Activated CD4-positive, alpha-beta memory T cell treated with anti-CD3 and anti-CD28 coated beads, Interleukin-2, amount 10 ng/mL, durations not matched to agents 7 days and 5 days (primary cell): ENCODE results near the gene ATP10A. TPM values are rescaled to one million over a fixed set of nuclear protein-coding genes. Genes with fewer than 3 reads are reported as not detected.
"Not testable (repeated sequence)": the region's sequence is repeated elsewhere in the genome, so short reads cannot be mapped to it uniquely, and the experiment has no call there.

ENCODE experiments used
- CTCF ChIA-PET: fragments of 350-600 bp; sonication (Branson Sonifier 250); formaldehyde crosslinking; loops from one replicate; lab custom pipeline; 2021; ENCODE audit warnings: antibody characterized with exemption, inconsistent platforms; lab: Charles Lee
- POLR2A ChIA-PET: fragments of 350-600 bp; sonication (Branson Sonifier 250); formaldehyde crosslinking; loops from one replicate; lab custom pipeline; 2021; ENCODE audit warnings: antibody characterized with exemption; lab: Charles Lee
- DNase-seq: peaks from one replicate; pipeline ENCODE4 v3.0.0-alpha.2; 2020
- H3K27ac Mint-ChIP-seq: one replicate; pipeline ENCODE4 v1.8.0; 2021; ENCODE audit warnings: mild to moderate bottlenecking, mixed read lengths
- H3K27me3 Mint-ChIP-seq: one replicate; pipeline ENCODE4 v1.8.0; 2021; ENCODE audit warnings: mixed read lengths
- H3K36me3 Mint-ChIP-seq: one replicate; pipeline ENCODE4 v1.8.0; 2021; ENCODE audit warnings: low read depth, mixed read lengths
- H3K4me1 Mint-ChIP-seq: one replicate; pipeline ENCODE4 v1.8.0; 2021; ENCODE audit warnings: mixed read lengths
- H3K4me3 Mint-ChIP-seq: one replicate; pipeline ENCODE4 v1.8.0; 2021; ENCODE audit warnings: mild to moderate bottlenecking, mixed read lengths
- H3K9me3 Mint-ChIP-seq: one replicate; pipeline ENCODE4 v1.8.0; 2021; ENCODE audit warnings: mixed read lengths
- total RNA-seq, 2 experiments: library from RNA; stranded (reverse); gene quantifications; one replicate each; pipeline ENCODE4 v1.2.3, GENCODE V29; 2021

The ATP10A gene
- total RNA-seq, 2 experiments from 2014 or later, result 35.8 to 36.5 TPM

DNA sequence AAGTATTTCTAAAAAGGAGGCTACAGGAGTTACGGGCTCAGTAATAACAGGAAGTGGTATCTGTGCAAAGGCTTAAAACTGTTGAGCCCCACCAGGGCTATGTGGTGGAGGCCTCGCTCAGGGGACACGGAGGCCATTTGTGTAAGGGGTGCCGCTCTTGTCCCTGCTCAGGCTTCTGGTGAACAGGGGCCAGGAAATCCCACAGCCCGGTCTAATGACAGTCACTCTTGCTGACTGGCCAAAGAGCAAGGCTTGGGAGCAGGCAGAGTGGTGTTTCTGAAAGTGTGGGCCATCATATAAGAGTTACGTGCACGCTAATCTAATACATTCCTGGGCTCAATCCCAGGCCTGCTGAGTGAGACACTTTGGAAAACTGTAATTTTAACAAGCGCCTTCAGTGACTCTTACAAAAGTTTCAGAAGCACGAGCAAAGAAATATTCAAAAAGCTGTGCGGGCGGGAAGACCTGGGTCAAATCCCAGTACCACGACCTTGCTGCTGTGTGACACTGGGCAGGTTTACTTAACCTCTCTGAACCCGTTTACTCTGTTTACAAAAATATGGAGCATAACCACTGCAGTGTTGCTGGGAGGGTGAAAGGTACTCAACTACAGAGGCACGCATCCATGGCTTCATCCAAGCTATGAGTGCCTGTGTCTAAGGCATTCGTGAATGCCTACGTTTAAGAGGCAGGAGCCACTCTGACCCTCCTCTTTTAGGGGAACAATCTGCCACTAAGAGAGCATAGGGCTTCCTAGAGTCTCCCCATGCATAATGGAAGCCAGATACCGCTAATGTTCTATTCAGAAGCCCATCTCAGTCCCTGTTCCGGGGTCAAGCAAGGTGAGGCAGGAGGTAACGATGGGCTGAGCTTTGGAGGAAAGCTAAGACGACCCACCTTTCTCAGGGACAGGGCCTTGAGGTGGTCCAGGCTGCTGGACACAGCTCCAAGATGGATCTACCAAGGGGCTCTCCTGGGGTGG is 2.0 kb downstream of the ATP10A start:
- ChIA-PET CTCF (interaction anchor here (0.7 to 2.3 kb wide), 7 partner anchors 8 to 78 kb away, joined by 3 to 7 read pairs (median 5); no protein-coding TSS in a partner anchor), POLR2A (interaction anchor here (0.6 to 5.9 kb wide), 14 partner anchors 8 to 222 kb away, joined by 3 to 124 read pairs (median 4); no protein-coding TSS in a partner anchor)
- H3K4me1 Mint-ChIP-seq, result peaks cover 51% of the 10 kb centered on the region
- peak overlapping the region; percentile 85 for H3K27ac Mint-ChIP-seq
- DNase-seq, result peak; percentile 46
- H3K4me3 Mint-ChIP-seq, result peak overlapping the region; percentile 93
- H3K36me3 Mint-ChIP-seq, result peaks cover 48% of the 10 kb centered on the region
- H3K27me3 Mint-ChIP-seq, result peaks cover 6% of the 10 kb centered on the region
- H3K9me3 Mint-ChIP-seq, result no peaks in the 10 kb centered on the region

GRCh38 chr15:25859838-25860645 is 3.1 kb downstream of the ATP10A start:
- CTCF ChIA-PET, result interaction anchor here (0.7 kb wide), 1 partner anchor 12 kb away, joined by 3 read pairs; no protein-coding TSS in a partner anchor
- peaks cover 58% of the 10 kb centered on the region for H3K36me3 Mint-ChIP-seq
- peak overlapping the region; percentile 85 for H3K27ac Mint-ChIP-seq
- H3K4me1 Mint-ChIP-seq, result peaks cover 62% of the 10 kb centered on the region
- peak; percentile 39 for DNase-seq
- H3K9me3 Mint-ChIP-seq, result no peaks in the 10 kb centered on the region
- H3K27me3 Mint-ChIP-seq, result peaks cover 2% of the 10 kb centered on the region
- H3K4me3 Mint-ChIP-seq, result peak overlapping the region; percentile 93
- POLR2A ChIA-PET, result interaction anchor here (1.4 to 5.9 kb wide), 3 partner anchors 11 to 77 kb away, joined by 3 to 124 read pairs (median 4); no protein-coding TSS in a partner anchor

DNA sequence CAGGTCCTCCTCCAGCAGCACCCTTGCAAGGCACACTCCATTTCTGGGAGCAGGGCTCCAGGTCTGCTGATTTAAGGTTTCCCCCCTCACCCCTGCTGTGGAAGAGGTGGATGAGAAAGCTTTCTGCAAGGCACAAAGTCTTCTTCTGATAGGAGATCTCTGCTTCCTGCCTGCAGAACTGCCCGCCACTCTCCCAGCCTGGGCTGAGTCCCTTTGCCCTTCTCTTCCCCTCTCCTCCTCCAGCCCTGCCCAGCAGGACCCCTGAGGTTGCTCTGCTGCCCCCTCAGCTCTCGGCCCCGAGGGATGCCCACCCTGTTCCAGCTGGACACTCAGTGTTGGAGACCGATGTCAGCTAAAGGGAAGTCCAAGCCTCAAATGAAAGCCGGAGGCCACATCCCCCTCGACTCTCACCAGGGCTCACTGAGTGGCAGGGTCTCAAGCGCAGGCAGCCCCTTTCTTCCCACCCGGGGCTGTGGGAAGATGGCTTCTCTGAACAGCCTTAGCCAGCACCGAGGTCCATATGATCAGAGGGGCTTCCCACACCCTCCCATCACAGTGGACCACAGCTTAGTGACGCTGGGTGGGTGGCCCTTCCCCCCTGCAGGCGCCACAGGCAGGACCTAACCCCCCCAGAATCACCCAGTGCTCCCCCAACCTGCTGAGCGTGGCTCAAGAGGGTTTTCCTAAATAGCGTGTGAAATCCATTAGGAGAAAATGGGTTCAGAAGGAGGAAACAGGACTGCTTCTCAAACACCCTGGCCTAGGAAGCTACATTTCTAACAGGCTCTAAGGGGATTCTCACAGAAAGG is 4.0 kb downstream of the ATP10A start:
- Mint-ChIP-seq H3K4me1 (peaks cover 68% of the 10 kb centered on the region), H3K27ac (peak overlapping the region; percentile 85), H3K4me3 (peak overlapping the region; percentile 93), H3K27me3 (no peaks in the 10 kb centered on the region), H3K36me3 (peaks cover 64% of the 10 kb centered on the region), H3K9me3 (no peaks in the 10 kb centered on the region)
- POLR2A ChIA-PET, result interaction anchor here (1.0 to 5.9 kb wide), 2 partner anchors 10 to 52 kb away, joined by 3 to 124 read pairs; no protein-coding TSS in a partner anchor
- CTCF ChIA-PET, result no interaction called here
- DNase-seq, result no peak

- Mint-ChIP-seq H3K36me3 (peaks cover 76% of the 10 kb centered on the region), H3K4me1 (peaks cover 89% of the 10 kb centered on the region)
- H3K4me3 Mint-ChIP-seq, POLR2A ChIA-PET, H3K27me3 Mint-ChIP-seq, H3K27ac Mint-ChIP-seq, DNase-seq, H3K9me3 Mint-ChIP-seq: not testable (repeated sequence)
- CTCF ChIA-PET, result interaction anchor here (1.2 to 1.3 kb wide), 2 partner anchors 9 to 73 kb away, joined by 4 read pairs; no protein-coding TSS in a partner anchor
Observed at GRCh38 chr15:25856059-25856458, 7.1 kb downstream of the ATP10A start.

DNA sequence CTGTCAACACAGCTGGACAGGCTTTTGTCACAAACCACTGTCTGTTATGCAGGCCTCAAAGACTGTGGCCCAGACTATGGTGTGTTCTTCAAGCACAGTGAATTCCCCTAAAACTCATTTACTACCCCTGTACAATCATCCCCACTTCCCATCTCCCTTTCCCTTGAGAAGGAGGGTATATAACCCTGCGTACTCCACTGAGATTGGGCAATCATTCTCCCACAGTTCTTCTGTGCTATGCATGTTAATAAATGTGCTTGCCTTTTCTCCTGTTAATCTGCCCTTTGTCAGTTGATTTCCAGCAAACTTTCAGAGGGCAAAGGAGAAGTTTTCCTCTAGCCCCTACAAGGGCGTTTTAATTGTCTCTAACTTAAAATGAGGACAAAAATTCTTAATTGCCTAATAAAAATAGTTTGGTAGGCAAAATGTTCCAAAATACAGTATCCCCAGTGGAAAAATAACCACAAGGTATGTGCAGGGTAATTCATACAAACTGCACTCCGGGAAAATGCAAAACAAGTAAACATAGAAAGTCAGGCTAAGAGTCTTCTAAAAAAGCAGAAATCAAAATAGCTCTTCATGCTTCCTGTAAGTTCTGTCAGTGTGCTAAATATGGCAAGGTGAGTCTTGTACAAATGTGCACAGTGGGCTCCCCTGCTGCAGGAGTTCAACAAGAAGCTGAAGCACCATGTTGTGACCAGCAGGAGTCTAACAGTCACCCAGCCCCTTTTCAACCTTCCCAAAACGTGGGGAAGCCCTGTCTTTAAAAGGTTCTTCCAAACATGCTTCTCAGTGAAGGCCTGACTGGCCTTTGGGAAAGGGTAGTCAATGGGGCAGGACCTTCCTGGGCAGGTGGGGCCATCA is 10.2 kb downstream of the ATP10A start:
- H3K27me3 Mint-ChIP-seq, result peaks cover 2% of the 10 kb centered on the region
- peaks cover 75% of the 10 kb centered on the region for H3K36me3 Mint-ChIP-seq
- H3K4me3 Mint-ChIP-seq, result no peak overlapping the region
- ChIA-PET CTCF (interaction anchor here (1.8 kb wide), 1 partner anchor 9 kb away, joined by 7 read pairs; no protein-coding TSS in a partner anchor), POLR2A (interaction anchor here (2.2 to 6.8 kb wide), 2 partner anchors 8 to 9 kb away, joined by 13 to 124 read pairs; partner anchors contain the start of gene ATP10A)
- H3K27ac Mint-ChIP-seq, result no peak overlapping the region
- no peak for DNase-seq
- peaks cover 89% of the 10 kb centered on the region for H3K4me1 Mint-ChIP-seq
- no peaks in the 10 kb centered on the region for H3K9me3 Mint-ChIP-seq

DNA sequence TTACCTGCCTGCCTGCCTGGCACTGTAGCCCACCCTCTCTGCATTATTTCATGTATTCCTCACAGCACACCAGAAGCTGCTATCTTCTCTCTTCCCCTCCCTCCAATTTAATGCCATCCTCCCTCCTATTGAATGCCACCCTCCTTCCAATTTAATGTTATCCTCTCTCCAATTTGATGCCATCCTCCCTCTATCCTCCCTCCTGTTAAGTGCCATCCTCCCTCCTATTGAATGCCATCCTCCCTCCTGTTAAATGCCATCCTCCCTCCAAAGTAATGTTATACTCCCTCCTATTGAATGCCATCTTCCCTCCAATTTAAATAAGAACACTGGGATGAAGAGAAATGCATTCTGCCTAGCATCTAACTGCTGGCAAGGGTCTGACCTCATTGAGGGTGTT is 11.1 kb downstream of the ATP10A start:
- H3K4me3 Mint-ChIP-seq, result no peak overlapping the region
- POLR2A ChIA-PET, result interaction anchor here (0.9 to 6.8 kb wide), 2 partner anchors 9 to 16 kb away, joined by 3 to 124 read pairs; partner anchors contain the start of gene ATP10A
- H3K36me3 Mint-ChIP-seq, result peaks cover 67% of the 10 kb centered on the region

DNA sequence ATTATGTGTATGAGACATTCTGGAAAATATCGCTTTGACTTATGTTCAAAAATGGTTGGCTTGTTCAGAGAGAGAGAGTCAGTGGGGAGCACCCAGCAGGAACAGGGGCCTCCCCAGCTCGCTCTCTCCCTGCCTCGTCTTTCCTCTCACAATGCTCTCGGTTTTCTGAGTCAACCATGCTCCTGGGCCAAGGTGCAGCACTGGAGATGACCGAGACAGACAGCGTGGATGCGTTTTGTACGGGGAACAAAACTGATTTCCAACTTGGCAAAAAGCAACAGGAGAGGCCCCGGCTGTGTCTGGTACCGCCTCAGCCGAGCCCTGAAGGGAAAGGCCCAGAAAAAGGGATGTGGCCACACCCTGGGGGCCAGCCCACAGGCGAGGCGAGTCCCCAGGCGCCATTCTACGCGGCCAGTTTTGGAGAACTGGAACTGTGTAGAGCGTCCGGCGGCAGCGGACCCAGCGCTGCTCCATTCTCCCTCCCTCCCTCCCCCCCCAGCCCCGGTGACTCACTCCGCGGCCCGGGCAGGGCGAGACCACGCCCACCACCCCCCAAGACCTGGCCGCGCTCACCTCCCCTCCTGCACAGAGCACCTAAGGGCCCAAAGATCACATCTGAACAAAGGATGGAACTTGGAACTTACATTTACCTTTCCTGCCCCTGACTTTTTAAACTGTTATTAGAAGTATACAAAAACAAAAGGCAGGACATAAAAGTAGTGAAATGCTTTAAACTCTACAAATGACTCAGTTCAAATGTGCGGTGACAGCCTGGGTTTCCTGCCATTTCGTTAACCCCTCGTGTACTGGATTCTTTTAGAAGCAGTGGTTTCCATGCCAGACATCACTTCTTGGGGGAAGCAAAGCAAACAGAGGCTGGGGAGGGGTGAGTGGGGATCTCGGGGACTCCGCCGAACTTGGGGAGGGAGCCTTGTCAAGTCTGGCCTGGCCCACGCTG is 12.7 kb downstream of the ATP10A start:
- Mint-ChIP-seq H3K27ac (peak overlapping the region; percentile 99), H3K27me3 (peaks cover 2% of the 10 kb centered on the region), H3K36me3 (peaks cover 62% of the 10 kb centered on the region), H3K4me3 (peak overlapping the region; percentile 86), H3K4me1 (peaks cover 86% of the 10 kb centered on the region), H3K9me3 (no peaks in the 10 kb centered on the region)
- ChIA-PET POLR2A (interaction anchor here (6.8 kb wide), 1 partner anchor 10 kb away, joined by 124 read pairs; the partner anchor contains the start of gene ATP10A), CTCF (no interaction called here)
- peak; percentile 74 for DNase-seq

More for the DNA sequence above, 11.1 kb downstream of the ATP10A start:
- Mint-ChIP-seq H3K9me3 (no peaks in the 10 kb centered on the region), H3K4me1 (peaks cover 87% of the 10 kb centered on the region), H3K27ac (no peak overlapping the region), H3K27me3 (peaks cover 2% of the 10 kb centered on the region)
- CTCF ChIA-PET, result no interaction called here
- DNase-seq, result no peak

DNA sequence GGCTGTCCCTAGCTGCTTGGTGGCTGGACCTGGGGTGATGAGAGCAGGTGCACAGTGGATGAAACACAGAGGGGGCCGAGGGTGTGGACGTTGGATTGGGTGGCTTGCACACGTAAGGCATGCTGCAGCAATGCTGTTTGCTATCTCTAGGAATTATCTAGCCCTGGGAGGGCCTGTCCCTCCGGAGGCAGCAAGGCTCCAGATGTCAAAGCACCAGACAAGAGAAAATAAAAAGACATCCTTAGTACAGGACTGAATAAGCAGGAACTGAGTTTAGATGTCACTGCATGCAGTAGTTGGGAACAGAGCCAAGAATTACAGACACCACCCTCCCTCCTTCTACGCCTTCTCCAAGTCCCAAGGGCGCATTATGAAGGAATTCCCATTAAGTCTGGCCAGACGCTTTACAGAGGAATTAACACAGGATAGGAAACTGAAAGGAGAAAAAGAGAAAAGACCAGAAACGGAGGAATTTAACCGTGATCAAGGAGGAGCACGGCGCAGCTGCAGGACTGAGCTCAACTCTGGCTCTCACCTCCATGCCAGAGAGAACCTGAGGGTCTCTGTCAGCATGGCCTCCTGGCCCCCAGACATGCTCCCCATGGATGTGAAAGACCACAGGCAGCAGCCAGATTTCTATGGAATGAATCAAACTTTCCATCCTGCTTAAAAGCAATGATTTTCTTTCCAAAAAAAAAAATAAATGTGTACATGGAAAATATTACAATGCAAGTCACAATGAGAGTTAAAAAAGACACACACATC is 13.8 kb downstream of the ATP10A start:
- POLR2A ChIA-PET, result interaction anchor here (0.6 to 6.8 kb wide), 2 partner anchors 11 to 37 kb away, joined by 3 to 124 read pairs; partner anchors contain the start of gene ATP10A
- peaks cover 56% of the 10 kb centered on the region for H3K36me3 Mint-ChIP-seq

DNA sequence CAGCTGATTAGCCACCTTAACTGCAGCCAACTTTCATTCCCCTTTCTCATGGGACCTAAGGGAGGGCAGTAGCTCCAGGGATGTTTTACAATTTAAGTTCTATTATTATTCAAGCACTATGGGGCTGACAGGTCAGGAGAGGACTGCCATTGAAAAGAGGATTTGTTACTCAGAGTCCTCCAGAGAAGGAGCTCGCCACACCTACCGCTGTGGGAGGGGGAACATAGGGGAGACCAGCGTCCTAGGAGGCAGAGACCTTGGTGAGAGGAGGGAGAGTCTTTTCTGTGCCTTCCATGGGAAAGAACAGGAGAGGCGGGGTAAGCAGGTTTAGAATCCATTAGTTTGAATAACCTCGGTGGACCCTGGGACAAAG is 14.4 kb downstream of the ATP10A start:
- ChIA-PET POLR2A (interaction anchor here (0.6 to 6.8 kb wide), 2 partner anchors 12 to 37 kb away, joined by 3 to 124 read pairs; partner anchors contain the start of gene ATP10A), CTCF (no interaction called here)
- H3K9me3 Mint-ChIP-seq, result no peaks in the 10 kb centered on the region
- H3K4me1 Mint-ChIP-seq, result peaks cover 83% of the 10 kb centered on the region
- DNase-seq, result no peak
- H3K36me3 Mint-ChIP-seq, result peaks cover 54% of the 10 kb centered on the region
- H3K27me3 Mint-ChIP-seq, result peaks cover 2% of the 10 kb centered on the region
- H3K27ac Mint-ChIP-seq, result no peak overlapping the region
- H3K4me3 Mint-ChIP-seq, result no peak overlapping the region

More for the DNA sequence above, 13.8 kb downstream of the ATP10A start:
- H3K27me3 Mint-ChIP-seq, result peaks cover 2% of the 10 kb centered on the region
- no peak for DNase-seq
- peaks cover 84% of the 10 kb centered on the region for H3K4me1 Mint-ChIP-seq
- CTCF ChIA-PET, result no interaction called here
- peak overlapping the region; percentile 99 for H3K27ac Mint-ChIP-seq
- H3K9me3 Mint-ChIP-seq, result no peaks in the 10 kb centered on the region
- H3K4me3 Mint-ChIP-seq, result peak overlapping the region; percentile 86
